GM23338 (cell line): Measurements from ENCODE around the gene ACO2. TPM values are rescaled to one million over a fixed set of nuclear protein-coding genes. Genes with fewer than 3 reads are reported as not detected.

Source experiments
- ATAC-seq: fragments of 200-7000 bp; cut with Tn5 transposase; 3 replicates; pipeline ENCODE4 v1.9.1; 2020
- DNase-seq: peaks from one replicate; pipeline ENCODE4 v3.0.0-alpha.2; 2015; ENCODE audit warnings: low spot score
- H2AFZ ChIP-seq: fragments of 200-600 bp; sonication (generic); 2 replicates; pipeline ENCODE4 v1.8.0; 2016; ENCODE audit warnings: antibody characterized with exemption, mild to moderate bottlenecking, moderate library complexity
- H3F3A ChIP-seq: fragments of 200-600 bp; sonication (generic); replicated peaks from 2 replicates; pipeline ENCODE4 v1.8.0; 2017; ENCODE audit warnings: antibody characterized with exemption, mixed run types, low read depth
- H3K27ac ChIP-seq: fragments of 200-600 bp; sonication (generic); 2 replicates; pipeline ENCODE4 v1.6.1; 2016; ENCODE audit warnings: low read depth
- H3K27me3 ChIP-seq: fragments of 200-600 bp; sonication (generic); 2 replicates; pipeline ENCODE4 v1.8.0; 2016; ENCODE audit warnings: mild to moderate bottlenecking, mixed run types, moderate library complexity; ENCODE audit not compliant: insufficient read depth
- H3K36me3 ChIP-seq: fragments of 200-600 bp; sonication (generic); 2 replicates; pipeline ENCODE4 v1.8.0; 2016; ENCODE audit warnings: mild to moderate bottlenecking; ENCODE audit not compliant: insufficient read depth
- H3K4me1 ChIP-seq: fragments of 200-600 bp; sonication (generic); 2 replicates; pipeline ENCODE4 v1.8.0; 2016; ENCODE audit warnings: mild to moderate bottlenecking, moderate library complexity; ENCODE audit not compliant: insufficient read depth
- H3K4me2 ChIP-seq: fragments of 200-600 bp; sonication (generic); 2 replicates; pipeline ENCODE4 v1.7.1; 2017; ENCODE audit warnings: mixed run types
- H3K4me3 ChIP-seq: fragments of 200-600 bp; sonication (generic); 2 replicates; pipeline ENCODE4 v1.6.1; 2016; ENCODE audit warnings: mixed run types
- H3K79me2 ChIP-seq: fragments of 200-600 bp; sonication (generic); replicated peaks from 2 replicates; pipeline ENCODE4 v1.8.0; 2017; ENCODE audit warnings: mild to moderate bottlenecking; ENCODE audit not compliant: insufficient read depth
- H3K9me2 ChIP-seq: fragments of 200-600 bp; sonication (generic); 2 replicates; pipeline ENCODE4 v1.8.0; 2017; ENCODE audit not compliant: insufficient read depth
- H4K20me1 ChIP-seq: fragments of 200-600 bp; sonication (generic); replicated peaks from 2 replicates; pipeline ENCODE4 v1.8.0; 2017; ENCODE audit warnings: mild to moderate bottlenecking; ENCODE audit not compliant: insufficient read depth
- H3K27ac Mint-ChIP-seq: 2 replicates; pipeline ENCODE4 v1.8.0; 2020; ENCODE audit warnings: inconsistent platforms, mild to moderate bottlenecking, moderate library complexity, mixed read lengths
- H3K27me3 Mint-ChIP-seq: 3 replicates; pipeline ENCODE4 v1.8.0; 2022; ENCODE audit warnings: low read depth, mild to moderate bottlenecking, moderate library complexity, mixed read lengths, inconsistent platforms; ENCODE audit not compliant: insufficient read depth, poor library complexity
- H3K36me3 Mint-ChIP-seq: 3 replicates; pipeline ENCODE4 v1.8.0; 2021; ENCODE audit warnings: low read depth, mild to moderate bottlenecking, inconsistent platforms, moderate library complexity, mixed read lengths
- H3K4me1 Mint-ChIP-seq: 3 replicates; pipeline ENCODE4 v1.8.0; 2020; ENCODE audit warnings: mild to moderate bottlenecking, inconsistent platforms, mixed read lengths
- H3K4me3 Mint-ChIP-seq: 3 replicates; pipeline ENCODE4 v1.8.0; 2021; ENCODE audit warnings: moderate library complexity, mild to moderate bottlenecking, inconsistent platforms, mixed read lengths
- H3K9me3 Mint-ChIP-seq: 3 replicates; pipeline ENCODE4 v1.8.0; 2020; ENCODE audit warnings: moderate library complexity, mild to moderate bottlenecking, inconsistent platforms, mixed read lengths
- CREB1 ChIP-seq: fragments of 250-450 bp; sonication (Bioruptor Pico); IDR thresholded peaks from 2 replicates; pipeline ENCODE4 v1.5.0; 2020; ENCODE audit warnings: low read depth, mild to moderate bottlenecking, moderate library complexity
- EZH2 ChIP-seq: fragments of 200-600 bp; sonication (generic); IDR thresholded peaks from one replicate; pipeline ENCODE4 v1.8.0; 2017; ENCODE audit warnings: antibody characterized with exemption, mild to moderate bottlenecking, low read depth; ENCODE audit not compliant: unreplicated experiment
- EZH2phosphoT487 ChIP-seq: fragments of 200-600 bp; sonication (generic); IDR thresholded peaks from one replicate; pipeline ENCODE4 v1.8.1; 2018; ENCODE audit warnings: antibody characterized with exemption; ENCODE audit not compliant: unreplicated experiment
- JUNB ChIP-seq: IDR thresholded peaks from one replicate; pipeline ENCODE4 v1.6.1; 2016; ENCODE audit warnings: antibody characterized with exemption; ENCODE audit not compliant: unreplicated experiment
- NANOG ChIP-seq: IDR thresholded peaks from 2 replicates; pipeline ENCODE4 v1.6.1; 2016; ENCODE audit warnings: antibody characterized with exemption, borderline replicate concordance
- POLR2AphosphoS5 ChIP-seq: IDR thresholded peaks from 2 replicates; pipeline ENCODE4 v1.6.1; 2016; ENCODE audit warnings: antibody characterized with exemption, low read depth
- STAT1 ChIP-seq: IDR thresholded peaks from one replicate; pipeline ENCODE4 v1.6.1; 2016; ENCODE audit warnings: antibody characterized with exemption; ENCODE audit not compliant: unreplicated experiment
- ZNF114 ChIP-seq: fragments of 250-450 bp; sonication (Bioruptor Pico); IDR thresholded peaks from 2 replicates; pipeline ENCODE4 v1.5.0; 2020; ENCODE audit warnings: mild to moderate bottlenecking, moderate library complexity
- polyA plus RNA-seq: library from polyadenylated mRNA; unstranded; fragments of >200 nt; fragmentation: Nextera tagmentation; extraction: Ambion mirVana; gene quantifications from 2 replicates; pipeline ENCODE4 v1.2.1, GENCODE V29; 2016
- total RNA-seq: library from RNA; depleted of rRNA; stranded (reverse); fragments of >200 nt; shearing (Covaris generic); gene quantifications from 2 replicates; pipeline ENCODE4 v1.2.3, GENCODE V29; 2014
- TF ChIP-seq, protein P1 (sequence below): IDR thresholded peaks from one replicate; pipeline ENCODE4 v1.6.1; 2018; ENCODE audit warnings: antibody characterized with exemption; ENCODE audit not compliant: unreplicated experiment
- TF ChIP-seq, protein P2 (sequence below): IDR thresholded peaks from 2 replicates; pipeline ENCODE4 v1.6.1; 2016; ENCODE audit warnings: antibody characterized with exemption

The ACO2 gene
- total and polyA plus RNA-seq, 2 experiments from 2014 or later: 36.2 to 79.7 TPM

DNA sequence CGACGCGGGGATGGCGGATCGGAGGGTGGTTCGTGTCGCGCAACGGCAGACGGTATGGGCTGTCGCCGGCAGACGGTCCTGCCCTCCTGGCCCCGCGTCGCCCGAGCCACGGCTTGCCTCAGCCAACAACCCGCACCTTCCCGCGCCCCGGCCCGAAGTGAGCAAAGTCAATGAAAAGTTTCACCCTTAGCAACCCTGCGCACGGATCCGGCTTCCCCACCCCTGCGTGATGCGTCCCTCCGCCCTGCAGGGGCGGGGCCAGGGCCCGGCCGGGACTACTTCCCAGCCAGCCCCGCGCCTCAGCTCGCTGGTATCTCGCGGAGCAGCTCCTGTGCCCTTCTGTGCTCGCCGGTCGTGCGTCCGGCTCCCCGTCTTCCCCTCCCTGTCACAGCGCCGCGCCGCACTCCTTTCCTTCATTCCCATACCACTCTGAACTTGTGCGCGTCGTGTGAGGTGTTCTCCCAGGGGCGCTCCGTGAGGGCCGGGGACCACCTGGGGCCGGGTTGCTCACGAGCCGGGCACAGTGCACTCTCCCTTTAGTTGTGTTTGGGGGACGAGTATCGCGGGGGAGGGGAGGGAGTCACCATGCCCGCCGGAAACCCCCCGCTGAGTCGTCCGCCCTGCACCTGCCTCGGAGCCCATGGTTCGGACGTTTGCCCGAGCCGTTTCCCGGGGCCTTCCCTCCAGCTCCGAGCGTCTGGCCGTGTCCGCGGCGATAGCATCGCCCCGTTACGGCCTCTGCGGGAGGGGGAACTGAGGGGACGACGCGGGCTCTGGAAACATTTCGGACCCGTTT lies 22.1 kb upstream of the ACO2 start, which contains the start of gene TOB2:
TOB2 (minus strand) TSS at position 163 of the 796 bp plus-strand sequence. CDS start 9,456 bp downstream, outside the sequence.
- peak within 1 kb of the TSS; percentile 99 for H3K4me3 ChIP-seq
- H4K20me1 ChIP-seq: peaks cover 19% of the 10 kb centered on the region
- H3K36me3 ChIP-seq: peaks cover 11% of the 10 kb centered on the region; the same call in 1 of the 2 replicates
- peak; percentile 97 for DNase-seq
- H3K9me2 ChIP-seq: no peaks in the 10 kb centered on the region
- H3K4me2 ChIP-seq: peak within 1 kb of the TSS; percentile 100
- Mint-ChIP-seq H3K4me3 (peak within 1 kb of the TSS; percentile 99), H3K27ac (peak within 1 kb of the TSS; percentile 99), H3K4me1 (peaks cover 21% of the 10 kb centered on the region), H3K36me3 (peaks cover 38% of the 10 kb centered on the region), H3K9me3 (peaks cover 3% of the 10 kb centered on the region; the same call in 1 of the 3 replicates), H3K27me3 (peaks cover 36% of the 10 kb centered on the region)
- no peaks in the 10 kb centered on the region for H3K27me3 ChIP-seq
- H3K4me1 ChIP-seq: peaks cover 5% of the 10 kb centered on the region
- H2AFZ ChIP-seq: no peak within 1 kb of the TSS
- ATAC-seq: peak; percentile 31
- peaks cover 17% of the 10 kb centered on the region for H3F3A ChIP-seq
- peak within 1 kb of the TSS; percentile 99 for H3K27ac ChIP-seq
- H3K79me2 ChIP-seq: peaks cover 43% of the 10 kb centered on the region
- TF ChIP-seq EZH2: no peak
- TF ChIP-seq JUNB: no peak
- TF ChIP-seq, protein P1, sequence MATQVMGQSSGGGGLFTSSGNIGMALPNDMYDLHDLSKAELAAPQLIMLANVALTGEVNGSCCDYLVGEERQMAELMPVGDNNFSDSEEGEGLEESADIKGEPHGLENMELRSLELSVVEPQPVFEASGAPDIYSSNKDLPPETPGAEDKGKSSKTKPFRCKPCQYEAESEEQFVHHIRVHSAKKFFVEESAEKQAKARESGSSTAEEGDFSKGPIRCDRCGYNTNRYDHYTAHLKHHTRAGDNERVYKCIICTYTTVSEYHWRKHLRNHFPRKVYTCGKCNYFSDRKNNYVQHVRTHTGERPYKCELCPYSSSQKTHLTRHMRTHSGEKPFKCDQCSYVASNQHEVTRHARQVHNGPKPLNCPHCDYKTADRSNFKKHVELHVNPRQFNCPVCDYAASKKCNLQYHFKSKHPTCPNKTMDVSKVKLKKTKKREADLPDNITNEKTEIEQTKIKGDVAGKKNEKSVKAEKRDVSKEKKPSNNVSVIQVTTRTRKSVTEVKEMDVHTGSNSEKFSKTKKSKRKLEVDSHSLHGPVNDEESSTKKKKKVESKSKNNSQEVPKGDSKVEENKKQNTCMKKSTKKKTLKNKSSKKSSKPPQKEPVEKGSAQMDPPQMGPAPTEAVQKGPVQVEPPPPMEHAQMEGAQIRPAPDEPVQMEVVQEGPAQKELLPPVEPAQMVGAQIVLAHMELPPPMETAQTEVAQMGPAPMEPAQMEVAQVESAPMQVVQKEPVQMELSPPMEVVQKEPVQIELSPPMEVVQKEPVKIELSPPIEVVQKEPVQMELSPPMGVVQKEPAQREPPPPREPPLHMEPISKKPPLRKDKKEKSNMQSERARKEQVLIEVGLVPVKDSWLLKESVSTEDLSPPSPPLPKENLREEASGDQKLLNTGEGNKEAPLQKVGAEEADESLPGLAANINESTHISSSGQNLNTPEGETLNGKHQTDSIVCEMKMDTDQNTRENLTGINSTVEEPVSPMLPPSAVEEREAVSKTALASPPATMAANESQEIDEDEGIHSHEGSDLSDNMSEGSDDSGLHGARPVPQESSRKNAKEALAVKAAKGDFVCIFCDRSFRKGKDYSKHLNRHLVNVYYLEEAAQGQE: peak; percentile 43
- no peak for TF ChIP-seq EZH2phosphoT487
- no peak for TF ChIP-seq NANOG
- no peak for TF ChIP-seq STAT1
- TF ChIP-seq, protein P2, sequence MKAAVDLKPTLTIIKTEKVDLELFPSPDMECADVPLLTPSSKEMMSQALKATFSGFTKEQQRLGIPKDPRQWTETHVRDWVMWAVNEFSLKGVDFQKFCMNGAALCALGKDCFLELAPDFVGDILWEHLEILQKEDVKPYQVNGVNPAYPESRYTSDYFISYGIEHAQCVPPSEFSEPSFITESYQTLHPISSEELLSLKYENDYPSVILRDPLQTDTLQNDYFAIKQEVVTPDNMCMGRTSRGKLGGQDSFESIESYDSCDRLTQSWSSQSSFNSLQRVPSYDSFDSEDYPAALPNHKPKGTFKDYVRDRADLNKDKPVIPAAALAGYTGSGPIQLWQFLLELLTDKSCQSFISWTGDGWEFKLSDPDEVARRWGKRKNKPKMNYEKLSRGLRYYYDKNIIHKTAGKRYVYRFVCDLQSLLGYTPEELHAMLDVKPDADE: peak; percentile 60; the same call in 1 of the 2 replicates
- peak; percentile 94 for TF ChIP-seq CREB1 (CRISPR knock-in tag)
- peak; percentile 100 for TF ChIP-seq POLR2AphosphoS5
- TF ChIP-seq ZNF114: no peak
